Lower lobe of right lung (tissue), 2 donors: ENCODE data around the gene TRDMT1. TPM values are rescaled to one million over a fixed set of nuclear protein-coding genes. Genes with fewer than 3 reads are reported as not detected.
"Not testable (repeated sequence)": the region's sequence is repeated elsewhere in the genome, so short reads cannot be mapped to it uniquely, and the experiment has no call there.

Source experiments
- ATAC-seq, 2 donors: fragments of 200-7000 bp; cut with Tn5 transposase; one replicate each; pipeline ENCODE4 v1.9.1; 2020 to 2022; ENCODE audit warnings: mild to moderate bottlenecking in 2 of 2, moderate library complexity in 2 of 2
- DNase-seq: peaks from one replicate; pipeline ENCODE4 v3.0.0-alpha.2; 2020
- H3K27ac ChIP-seq: fragments of 200-600 bp; one replicate; pipeline ENCODE4 v1.8.0; 2022
- H3K27me3 ChIP-seq: fragments of 200-600 bp; one replicate; pipeline ENCODE4 v1.8.0; 2022; ENCODE audit warnings: low read depth
- H3K36me3 ChIP-seq: fragments of 200-600 bp; one replicate; pipeline ENCODE4 v1.8.0; 2022; ENCODE audit warnings: mild to moderate bottlenecking
- H3K4me1 ChIP-seq: fragments of 200-600 bp; one replicate; pipeline ENCODE4 v1.8.0; 2022
- H3K4me3 ChIP-seq: fragments of 200-600 bp; one replicate; pipeline ENCODE4 v1.8.0; 2022; ENCODE audit warnings: mild to moderate bottlenecking
- H3K9me3 ChIP-seq: fragments of 200-600 bp; one replicate; pipeline ENCODE4 v1.8.0; 2022
- intact Hi-C: fragments of 100-400 bp; cut with DNase I; formaldehyde crosslinking; loops from one replicate; pipeline ENCODE4 v1.11.0; 2022
- total RNA-seq: library from RNA; stranded (reverse); fragmentation: NEBNext Ultra II Directional; extraction: Animal tissue kit (Norgen Biotek cat#: 25700); gene quantifications from one replicate; pipeline ENCODE4 v1.2.1, GENCODE V29; 2021
- TF ChIP-seq, protein P1 (sequence below): fragments of 200-600 bp; IDR thresholded peaks from one replicate; pipeline ENCODE4 v1.8.0; 2022; ENCODE audit warnings: antibody characterized with exemption, mild to moderate bottlenecking
- donor health status: DM: no; HTN: yes; CAD: no; lungs with severe emphysema.

The TRDMT1 gene
- total RNA-seq, 1 donor from 2014 or later: 7.9 TPM

DNA sequence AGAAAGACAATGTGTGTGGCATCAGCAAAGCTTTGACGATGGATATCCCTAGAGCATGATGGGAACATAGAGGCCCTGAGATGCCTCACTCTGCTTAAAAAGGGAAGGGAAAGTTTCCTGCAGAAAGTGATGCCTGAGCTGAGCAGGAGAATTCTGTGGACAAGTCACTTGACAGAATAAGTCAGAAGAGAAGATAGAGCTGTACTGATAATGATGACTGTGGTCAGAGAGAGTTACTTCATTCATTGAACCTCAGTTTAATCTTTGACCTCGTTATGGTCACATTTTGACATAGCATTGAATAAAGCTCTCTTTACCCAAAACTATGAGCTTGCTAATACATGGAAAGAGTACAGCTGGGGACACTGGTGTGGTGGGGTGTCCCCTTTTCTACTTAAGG is 79.4 kb downstream of the TRDMT1 start:
- intact Hi-C loops: no loop called here
- TF ChIP-seq, protein P1, sequence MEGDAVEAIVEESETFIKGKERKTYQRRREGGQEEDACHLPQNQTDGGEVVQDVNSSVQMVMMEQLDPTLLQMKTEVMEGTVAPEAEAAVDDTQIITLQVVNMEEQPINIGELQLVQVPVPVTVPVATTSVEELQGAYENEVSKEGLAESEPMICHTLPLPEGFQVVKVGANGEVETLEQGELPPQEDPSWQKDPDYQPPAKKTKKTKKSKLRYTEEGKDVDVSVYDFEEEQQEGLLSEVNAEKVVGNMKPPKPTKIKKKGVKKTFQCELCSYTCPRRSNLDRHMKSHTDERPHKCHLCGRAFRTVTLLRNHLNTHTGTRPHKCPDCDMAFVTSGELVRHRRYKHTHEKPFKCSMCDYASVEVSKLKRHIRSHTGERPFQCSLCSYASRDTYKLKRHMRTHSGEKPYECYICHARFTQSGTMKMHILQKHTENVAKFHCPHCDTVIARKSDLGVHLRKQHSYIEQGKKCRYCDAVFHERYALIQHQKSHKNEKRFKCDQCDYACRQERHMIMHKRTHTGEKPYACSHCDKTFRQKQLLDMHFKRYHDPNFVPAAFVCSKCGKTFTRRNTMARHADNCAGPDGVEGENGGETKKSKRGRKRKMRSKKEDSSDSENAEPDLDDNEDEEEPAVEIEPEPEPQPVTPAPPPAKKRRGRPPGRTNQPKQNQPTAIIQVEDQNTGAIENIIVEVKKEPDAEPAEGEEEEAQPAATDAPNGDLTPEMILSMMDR: no peak
- Histone ChIP-seq H3K9me3 (no peaks in the 10 kb centered on the region), H3K4me3 (no peak overlapping the region), H3K27ac (no peak overlapping the region), H3K36me3 (no peaks in the 10 kb centered on the region), H3K27me3 (no peaks in the 10 kb centered on the region), H3K4me1 (no peaks in the 10 kb centered on the region)
- DNase-seq: no peak
- no peak for ATAC-seq

DNA sequence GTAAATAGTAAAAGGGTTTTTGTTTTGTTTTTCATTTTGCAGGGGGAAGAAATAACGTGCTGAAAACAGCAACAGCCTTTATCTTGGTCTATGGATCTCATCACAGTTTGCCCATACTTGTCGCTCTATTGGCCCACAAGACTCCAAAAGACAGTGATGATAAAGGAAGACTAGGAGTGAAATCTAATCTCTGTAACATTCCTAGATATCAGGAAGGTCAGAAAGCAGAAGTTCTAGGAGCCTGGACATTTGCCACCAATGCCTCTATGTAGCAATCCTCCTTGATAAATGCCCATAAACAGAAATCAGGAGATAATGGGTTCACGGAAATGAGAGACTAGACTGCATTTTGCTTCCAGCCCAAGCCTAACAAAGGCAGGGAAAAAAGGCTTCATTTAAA is 80.8 kb downstream of the TRDMT1 start:
- Histone ChIP-seq H3K9me3 (no peaks in the 10 kb centered on the region), H3K4me1 (no peaks in the 10 kb centered on the region), H3K4me3 (no peak overlapping the region), H3K36me3 (no peaks in the 10 kb centered on the region), H3K27me3 (no peaks in the 10 kb centered on the region), H3K27ac (no peak overlapping the region)
- TF ChIP-seq, protein P1: no peak
- DNase-seq (no peak), ATAC-seq (no peak)
- intact Hi-C loops: no loop called here

DNA sequence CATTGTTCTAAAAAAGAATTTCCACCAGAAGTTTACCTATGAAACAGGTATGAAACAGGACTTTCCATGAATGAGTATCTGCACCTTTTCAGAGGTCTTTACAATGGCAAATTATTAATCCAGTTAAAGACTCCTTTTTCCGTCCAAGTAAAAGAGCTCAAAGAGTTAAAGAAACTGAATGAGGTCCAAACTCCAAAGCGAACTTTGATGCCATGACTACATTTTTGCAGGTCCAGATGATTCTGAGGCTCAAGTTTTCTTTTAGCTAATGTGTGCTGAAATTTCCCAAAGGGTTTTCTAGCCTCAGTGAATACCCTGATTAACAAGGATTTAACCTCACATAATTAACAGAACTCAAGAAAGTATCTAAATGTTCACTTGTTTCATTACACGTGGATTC is 81.6 kb downstream of the TRDMT1 start:
- no peaks in the 10 kb centered on the region for H3K9me3 ChIP-seq
- no peaks in the 10 kb centered on the region for H3K36me3 ChIP-seq
- no peaks in the 10 kb centered on the region for H3K27me3 ChIP-seq
- TF ChIP-seq, protein P1: no peak
- DNase-seq (no peak), ATAC-seq (no peak)
- no peak overlapping the region for H3K4me3 ChIP-seq
- no peaks in the 10 kb centered on the region for H3K4me1 ChIP-seq
- intact Hi-C loops: no loop called here
- no peak overlapping the region for H3K27ac ChIP-seq

GRCh38 chr10:17116193-17116592 is 85.3 kb downstream of the TRDMT1 start:
- no peaks in the 10 kb centered on the region for H3K36me3 ChIP-seq
- intact Hi-C loops: no loop called here
- H3K27me3 ChIP-seq: no peaks in the 10 kb centered on the region
- no peak for DNase-seq
- no peaks in the 10 kb centered on the region for H3K9me3 ChIP-seq
- H3K27ac ChIP-seq: no peak overlapping the region
- H3K4me3 ChIP-seq: no peak overlapping the region
- TF ChIP-seq, protein P1: no peak
- no peak for ATAC-seq
- H3K4me1 ChIP-seq: no peaks in the 10 kb centered on the region

GRCh38 chr10:17115683-17116082 is 85.8 kb downstream of the TRDMT1 start:
- Histone ChIP-seq H3K4me1 (no peaks in the 10 kb centered on the region), H3K36me3 (no peaks in the 10 kb centered on the region), H3K27ac (no peak overlapping the region), H3K27me3 (no peaks in the 10 kb centered on the region), H3K4me3 (no peak overlapping the region), H3K9me3 (no peaks in the 10 kb centered on the region)
- TF ChIP-seq, protein P1: no peak
- ATAC-seq (no peak), DNase-seq (no peak)
- intact Hi-C loops: no loop called here

DNA sequence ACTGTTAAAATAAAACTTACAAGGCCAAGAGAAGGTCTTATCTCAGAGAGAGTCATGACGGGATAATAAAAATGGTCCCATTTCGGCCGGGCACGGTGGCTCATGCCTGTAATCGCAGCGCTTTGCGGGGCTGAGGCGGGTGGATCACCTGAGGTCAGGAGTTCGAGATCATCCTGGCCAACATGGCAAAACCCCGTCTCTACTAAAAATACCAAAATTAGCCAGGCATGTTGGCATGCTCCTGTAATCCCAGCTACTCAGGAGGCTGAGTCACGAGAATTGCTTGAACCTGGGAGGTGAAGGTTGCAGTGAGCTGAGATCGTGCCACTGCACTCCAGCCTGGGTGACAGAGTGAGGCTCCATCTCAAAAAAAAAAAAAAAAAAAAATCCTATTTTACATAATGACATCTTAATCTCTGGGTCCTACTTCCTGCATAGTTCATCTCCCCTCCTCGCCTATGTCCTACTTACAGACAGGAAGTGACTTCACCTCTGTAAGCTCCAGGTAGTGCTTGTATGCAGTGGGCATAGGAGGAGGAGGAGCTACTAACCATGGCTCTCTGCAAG is 86.5 kb downstream of the TRDMT1 start:
- H3K9me3 ChIP-seq, DNase-seq, H3K4me1 ChIP-seq, H3K27ac ChIP-seq, H3K4me3 ChIP-seq, H3K27me3 ChIP-seq, intact Hi-C loops, H3K36me3 ChIP-seq, ATAC-seq: not testable (repeated sequence)
